D721Med (cell line): Measurements from ENCODE around the gene ZNF273.
"Not testable (repeated sequence)": the region's sequence is repeated elsewhere in the genome, so short reads cannot be mapped to it uniquely, and the experiment has no call there.

Experiments
- DNase-seq: peaks from one replicate; pipeline ENCODE4 v3.0.0; 2011; ENCODE audit warnings: low spot score; ENCODE audit not compliant: insufficient read length
- FAIRE-seq: peaks from 2 replicates; lab custom pipeline; 2011; peaks lifted over from hg19 to GRCh38; lab: Jason Lieb, UNC
- TF ChIP-seq, protein P1 (sequence below): IDR thresholded peaks from 2 replicates; pipeline ENCODE4 v1.5.1; 2012; ENCODE audit warnings: mild to moderate bottlenecking, control low read depth; ENCODE audit not compliant: insufficient read depth; ENCODE audit errors: missing control alignments

Gene ZNF273

DNA sequence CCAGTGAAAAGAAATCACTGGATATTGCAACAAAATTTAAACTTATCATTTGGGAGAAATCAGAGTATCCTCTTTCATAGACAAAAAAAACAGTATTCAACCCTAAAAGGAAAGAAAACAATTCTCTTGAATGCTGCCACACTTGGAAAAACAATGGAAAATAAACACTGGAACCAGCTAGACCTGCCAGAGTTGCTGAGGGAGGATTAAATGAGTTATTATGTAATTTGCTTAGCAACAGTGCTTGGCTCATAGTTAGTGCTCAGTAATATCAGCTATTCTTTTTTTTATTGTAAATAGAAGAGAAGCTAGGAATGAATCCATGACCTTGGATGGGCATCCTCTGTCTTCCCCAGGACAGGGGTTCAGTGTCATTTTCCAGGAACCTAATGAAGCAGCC lies 11.0 kb upstream of the ZNF273 start:
- DNase-seq (peak; percentile 3), FAIRE-seq (no peak)
- TF ChIP-seq, protein P1, sequence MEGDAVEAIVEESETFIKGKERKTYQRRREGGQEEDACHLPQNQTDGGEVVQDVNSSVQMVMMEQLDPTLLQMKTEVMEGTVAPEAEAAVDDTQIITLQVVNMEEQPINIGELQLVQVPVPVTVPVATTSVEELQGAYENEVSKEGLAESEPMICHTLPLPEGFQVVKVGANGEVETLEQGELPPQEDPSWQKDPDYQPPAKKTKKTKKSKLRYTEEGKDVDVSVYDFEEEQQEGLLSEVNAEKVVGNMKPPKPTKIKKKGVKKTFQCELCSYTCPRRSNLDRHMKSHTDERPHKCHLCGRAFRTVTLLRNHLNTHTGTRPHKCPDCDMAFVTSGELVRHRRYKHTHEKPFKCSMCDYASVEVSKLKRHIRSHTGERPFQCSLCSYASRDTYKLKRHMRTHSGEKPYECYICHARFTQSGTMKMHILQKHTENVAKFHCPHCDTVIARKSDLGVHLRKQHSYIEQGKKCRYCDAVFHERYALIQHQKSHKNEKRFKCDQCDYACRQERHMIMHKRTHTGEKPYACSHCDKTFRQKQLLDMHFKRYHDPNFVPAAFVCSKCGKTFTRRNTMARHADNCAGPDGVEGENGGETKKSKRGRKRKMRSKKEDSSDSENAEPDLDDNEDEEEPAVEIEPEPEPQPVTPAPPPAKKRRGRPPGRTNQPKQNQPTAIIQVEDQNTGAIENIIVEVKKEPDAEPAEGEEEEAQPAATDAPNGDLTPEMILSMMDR, result no peak

DNA sequence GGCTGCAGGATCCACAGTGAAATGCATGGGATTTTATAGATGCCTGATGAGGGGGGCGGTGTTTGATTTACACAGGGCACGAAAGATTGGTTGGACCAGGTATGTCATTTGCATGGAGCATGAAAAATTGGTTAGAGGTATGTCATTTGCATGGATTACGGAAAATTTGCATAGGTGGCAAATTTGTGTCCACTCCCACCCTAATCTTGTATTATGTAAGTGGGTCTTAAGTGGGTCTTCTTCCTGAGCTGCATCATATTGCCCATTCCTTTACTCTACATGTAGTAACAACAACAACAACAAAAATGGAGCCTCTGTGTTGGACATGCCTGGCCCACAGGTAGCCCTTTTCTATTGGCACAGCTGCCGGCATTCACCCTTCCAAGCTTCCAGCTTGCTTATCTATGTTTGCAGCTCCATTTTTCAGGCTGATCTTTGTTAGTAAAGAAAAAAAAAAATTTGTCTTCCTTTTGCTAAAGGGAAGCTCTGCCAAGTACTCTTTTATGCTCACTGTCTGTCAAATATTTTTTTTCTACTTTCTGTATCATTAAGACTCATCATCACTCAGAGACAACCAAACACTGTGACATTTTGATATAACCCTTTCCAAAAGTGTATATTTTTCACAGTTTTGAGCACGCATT lies 10.3 kb upstream of the ZNF273 start:
- no peak for FAIRE-seq
- DNase-seq, result no peak
- TF ChIP-seq, protein P1, result no peak

DNA sequence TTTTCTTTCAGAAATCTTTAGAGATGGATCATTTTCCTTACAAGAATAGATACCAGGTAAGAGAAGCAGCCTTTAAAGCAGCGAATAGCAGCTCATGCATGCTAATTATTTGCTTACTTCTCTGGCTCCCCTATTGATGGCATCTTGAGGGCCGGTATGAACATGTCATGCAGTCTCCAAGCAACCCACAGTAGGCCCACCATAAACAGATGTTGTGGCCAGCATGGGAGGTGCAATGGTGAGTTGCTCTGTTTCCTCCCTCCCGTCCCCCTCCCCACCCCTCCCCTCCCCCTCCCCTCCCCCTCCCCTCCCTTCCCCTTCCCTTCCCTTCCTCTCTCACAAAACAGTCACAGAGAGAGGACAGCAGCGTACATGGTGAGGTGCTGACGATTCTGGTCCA lies 9.7 kb upstream of the ZNF273 start:
- FAIRE-seq (no peak), DNase-seq (no peak)
- TF ChIP-seq, protein P1, result no peak

GRCh38 chr7:64902461-64902805 lies 640 bp upstream of the ZNF273 start:
- DNase-seq, FAIRE-seq: not testable (repeated sequence)

GRCh38 chr7:64904008-64904407 lies 935 bp downstream of the ZNF273 start:
- TF ChIP-seq, protein P1, result no peak
- DNase-seq (no peak), FAIRE-seq (no peak)

DNA sequence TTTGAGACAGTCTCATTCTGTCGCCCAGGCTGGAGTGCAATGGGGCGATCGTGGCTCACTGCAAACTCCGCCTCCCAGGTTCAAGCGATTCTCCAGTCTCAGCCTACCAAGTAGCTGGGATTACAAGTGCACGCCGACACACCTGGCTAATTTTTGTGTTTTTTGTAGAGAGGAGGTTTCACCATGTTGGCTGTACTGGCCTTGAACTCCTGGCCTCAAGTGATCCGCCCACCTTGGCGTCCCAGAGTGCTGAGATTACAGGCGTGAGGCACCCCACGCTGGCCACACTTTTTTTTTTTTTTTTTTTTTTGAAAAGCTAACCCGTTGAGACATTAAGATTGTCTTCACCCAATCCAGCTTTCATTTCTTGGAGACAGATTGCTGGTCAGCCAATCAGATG lies 2.1 kb downstream of the ZNF273 start:
- FAIRE-seq (no peak), DNase-seq (no peak)
- TF ChIP-seq, protein P1, result no peak

- FAIRE-seq, result no peak
- TF ChIP-seq, protein P1, result no peak
- DNase-seq, result no peak
These were observed 2.5 kb downstream of the ZNF273 start for GRCh38 chr7:64905547-64905946.

GRCh38 chr7:64907641-64908326 lies 4.7 kb downstream of the ZNF273 start:
- no peak for DNase-seq
- no peak for FAIRE-seq
- TF ChIP-seq, protein P1, result no peak
